ENCODE measurements around the gene PHLPP1. TPM values are rescaled to one million over a fixed set of nuclear protein-coding genes. Genes with fewer than 3 reads are reported as not detected.

Gene PHLPP1
- total RNA-seq, 1 experiment from 2014 or later, result 10.1 TPM

Other genes with a start within 250 kb of the PHLPP1 start
- gene ZCCHC2, start 192.5 kb upstream of the PHLPP1 start, total RNA-seq (2014; rRNA removed; shearing (Covaris generic)), result 2.9 and 3.3 TPM in 2 replicates

All from SJSA1 (cell line).